ENCODE measurements around the gene PPFIA1. TPM values are rescaled to one million over a fixed set of nuclear protein-coding genes. Genes with fewer than 3 reads are reported as not detected.

The PPFIA1 gene
- total RNA-seq, 1 donor from 2014 or later = 38.6 TPM

DNA sequence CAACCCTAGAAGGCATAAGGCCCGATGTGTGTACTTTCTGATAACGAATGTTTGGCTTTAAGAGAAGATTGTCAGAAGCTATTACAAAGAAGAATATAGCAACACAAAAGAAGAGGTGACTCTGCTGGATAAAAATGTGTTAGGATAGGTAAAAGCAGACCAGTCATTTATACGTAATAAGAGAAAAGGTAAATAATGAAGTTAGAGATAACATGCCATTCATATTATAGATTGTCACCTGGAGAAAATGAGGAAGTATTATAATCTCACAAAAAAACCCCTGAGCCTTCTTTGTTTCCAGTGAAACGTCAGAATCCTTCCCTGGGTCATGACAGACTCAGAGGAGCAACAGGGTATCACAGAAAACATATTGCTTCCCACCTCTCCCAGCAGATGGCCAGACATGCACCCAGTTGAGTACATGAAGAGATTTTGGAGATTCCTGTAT, 36.1 kb downstream of the PPFIA1 start:
- Histone ChIP-seq H3K4me3 (ENCODE audit: low read depth, low read length) (no peak overlapping the region), H3K36me3 (ENCODE audit: control insufficient read depth, insufficient read depth, low read length) (no peaks in the 10 kb centered on the region), H3K27me3 (ENCODE audit: control insufficient read depth, insufficient read depth, low read length) (no peaks in the 10 kb centered on the region)
- TF ChIP-seq, protein P1, sequence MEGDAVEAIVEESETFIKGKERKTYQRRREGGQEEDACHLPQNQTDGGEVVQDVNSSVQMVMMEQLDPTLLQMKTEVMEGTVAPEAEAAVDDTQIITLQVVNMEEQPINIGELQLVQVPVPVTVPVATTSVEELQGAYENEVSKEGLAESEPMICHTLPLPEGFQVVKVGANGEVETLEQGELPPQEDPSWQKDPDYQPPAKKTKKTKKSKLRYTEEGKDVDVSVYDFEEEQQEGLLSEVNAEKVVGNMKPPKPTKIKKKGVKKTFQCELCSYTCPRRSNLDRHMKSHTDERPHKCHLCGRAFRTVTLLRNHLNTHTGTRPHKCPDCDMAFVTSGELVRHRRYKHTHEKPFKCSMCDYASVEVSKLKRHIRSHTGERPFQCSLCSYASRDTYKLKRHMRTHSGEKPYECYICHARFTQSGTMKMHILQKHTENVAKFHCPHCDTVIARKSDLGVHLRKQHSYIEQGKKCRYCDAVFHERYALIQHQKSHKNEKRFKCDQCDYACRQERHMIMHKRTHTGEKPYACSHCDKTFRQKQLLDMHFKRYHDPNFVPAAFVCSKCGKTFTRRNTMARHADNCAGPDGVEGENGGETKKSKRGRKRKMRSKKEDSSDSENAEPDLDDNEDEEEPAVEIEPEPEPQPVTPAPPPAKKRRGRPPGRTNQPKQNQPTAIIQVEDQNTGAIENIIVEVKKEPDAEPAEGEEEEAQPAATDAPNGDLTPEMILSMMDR (IDR thresholded peaks at IDR 0.05; ENCODE audit: insufficient read depth, low read length, poor library complexity, severe bottlenecking) = no peak
- no peak for DNase-seq (ENCODE audit: low read depth)

DNA sequence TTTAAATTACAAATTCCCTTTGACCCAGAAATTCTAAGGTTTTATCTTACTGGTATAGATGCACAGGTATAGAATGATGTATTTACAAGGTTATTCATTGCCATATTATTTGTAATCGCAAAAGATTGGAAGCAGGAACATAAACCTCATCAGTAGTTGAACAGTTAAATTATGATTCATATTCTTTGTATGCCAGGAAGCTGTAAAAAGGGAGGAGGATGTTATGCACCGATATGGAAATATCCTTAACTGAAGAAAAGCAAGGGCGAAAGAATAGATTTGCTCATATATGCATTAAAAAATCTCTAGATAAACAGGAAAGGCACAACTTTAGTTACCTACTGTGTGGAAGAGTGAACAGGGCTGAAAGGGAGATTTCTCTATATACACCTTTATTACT, 36.7 kb downstream of the PPFIA1 start:
- TF ChIP-seq, protein P1 (IDR thresholded peaks at IDR 0.05; ENCODE audit: insufficient read depth, low read length, poor library complexity, severe bottlenecking) = no peak

DNA sequence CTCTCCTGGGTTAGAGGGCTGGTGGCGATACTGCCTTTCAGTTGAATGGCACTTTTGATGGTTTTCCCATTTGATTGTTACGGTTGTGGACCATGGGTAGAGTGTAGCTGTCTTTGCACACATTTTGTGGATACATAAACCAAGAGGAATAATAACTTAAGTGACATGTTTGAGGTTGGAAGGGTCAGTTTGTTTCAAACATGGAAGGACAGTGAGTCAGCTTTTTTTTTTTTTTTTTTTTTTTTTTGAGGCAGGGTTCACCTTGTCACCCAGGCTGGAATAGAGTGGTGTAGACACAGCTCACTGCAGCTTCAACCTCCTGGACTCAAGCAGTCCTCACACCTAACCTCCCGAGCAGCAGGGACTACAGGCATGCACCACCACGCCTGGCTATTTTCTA, 41.1 kb downstream of the PPFIA1 start:
- Histone ChIP-seq H3K27me3 (ENCODE audit: control insufficient read depth, insufficient read depth, low read length) (no peaks in the 10 kb centered on the region), H3K4me3 (ENCODE audit: low read depth, low read length) (no peak overlapping the region), H3K36me3 (ENCODE audit: control insufficient read depth, insufficient read depth, low read length) (no peaks in the 10 kb centered on the region)
- TF ChIP-seq, protein P1 (IDR thresholded peaks at IDR 0.05; ENCODE audit: insufficient read depth, low read length, poor library complexity, severe bottlenecking) = no peak
- no peak for DNase-seq (ENCODE audit: low read depth)

More for the DNA sequence above, 36.7 kb downstream of the PPFIA1 start:
- Histone ChIP-seq H3K36me3 (ENCODE audit: control insufficient read depth, insufficient read depth, low read length) (no peaks in the 10 kb centered on the region), H3K27me3 (ENCODE audit: control insufficient read depth, insufficient read depth, low read length) (no peaks in the 10 kb centered on the region), H3K4me3 (ENCODE audit: low read depth, low read length) (no peak overlapping the region)
- DNase-seq (ENCODE audit: low read depth) = no peak

DNA sequence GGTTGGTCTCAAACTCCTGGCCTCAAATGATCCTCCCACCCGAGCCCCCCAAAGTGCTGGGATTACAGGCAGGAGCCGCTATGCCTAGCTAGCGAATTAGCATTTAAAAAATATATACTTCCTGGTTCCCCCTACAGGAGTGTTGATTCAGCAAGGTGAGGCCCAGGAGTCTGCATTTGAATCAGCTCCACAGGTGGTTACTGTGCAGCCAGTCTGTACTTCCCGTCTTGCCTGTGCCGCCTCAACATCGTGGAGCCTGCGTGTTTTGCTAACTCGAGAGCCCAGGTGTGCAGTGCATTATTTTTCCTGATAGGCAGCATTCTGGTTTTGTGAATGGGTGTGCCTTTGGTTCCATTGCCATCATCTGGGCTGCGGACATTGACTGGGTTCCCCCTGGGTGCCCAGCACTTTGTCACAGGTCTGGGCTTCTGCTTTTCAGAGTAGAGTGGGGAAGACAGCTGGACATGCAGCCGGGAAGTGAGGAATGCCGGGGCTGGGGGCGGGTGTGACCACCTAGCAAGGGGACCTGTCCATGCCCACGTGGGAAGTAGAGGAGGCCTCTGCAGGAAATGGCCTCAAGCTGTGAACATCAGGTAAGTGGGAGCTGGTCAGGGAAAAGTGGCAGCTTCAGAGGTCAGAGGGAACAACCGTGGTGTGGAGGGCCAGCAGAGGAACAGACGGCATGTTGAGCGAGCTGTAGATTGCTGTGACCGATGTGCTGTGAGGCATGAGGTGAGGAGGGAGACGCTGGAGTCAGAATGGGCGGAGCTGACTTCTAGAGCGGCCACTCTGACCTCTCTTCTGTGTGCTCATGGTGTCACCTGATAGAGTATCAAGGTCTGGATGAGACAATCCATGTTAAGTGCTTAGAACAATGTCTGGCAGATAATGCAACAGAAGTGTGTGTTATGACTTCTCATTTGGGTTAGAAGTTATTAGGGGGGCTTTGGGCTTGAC, 42.2 kb downstream of the PPFIA1 start:
- Histone ChIP-seq H3K36me3 (ENCODE audit: control insufficient read depth, insufficient read depth, low read length) (no peaks in the 10 kb centered on the region), H3K27me3 (ENCODE audit: control insufficient read depth, insufficient read depth, low read length) (no peaks in the 10 kb centered on the region), H3K4me3 (ENCODE audit: low read depth, low read length) (no peak overlapping the region)
- TF ChIP-seq, protein P1 (IDR thresholded peaks at IDR 0.05; ENCODE audit: insufficient read depth, low read length, poor library complexity, severe bottlenecking) = no peak
- no peak for DNase-seq (ENCODE audit: low read depth)

DNA sequence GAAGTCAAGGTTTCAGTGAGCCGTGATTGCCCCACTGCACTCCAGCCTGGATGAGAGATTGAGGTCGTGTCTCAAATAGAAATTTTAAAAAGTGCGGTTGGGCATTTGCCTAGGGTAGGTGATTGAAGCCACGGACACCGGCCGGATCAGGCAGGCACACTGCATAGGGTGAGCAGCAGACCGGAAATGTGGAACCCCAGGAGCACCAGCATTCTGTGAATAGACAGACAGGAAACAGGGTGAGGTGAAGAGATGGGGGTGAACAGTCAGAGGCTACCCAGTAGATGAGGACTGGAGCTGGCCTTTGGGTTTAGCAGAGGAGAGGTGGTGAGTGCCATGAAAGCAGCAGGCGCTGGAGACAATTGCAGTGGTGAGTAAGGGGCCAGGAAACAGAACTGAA, 43.5 kb downstream of the PPFIA1 start:
- H3K4me3 ChIP-seq (ENCODE audit: low read depth, low read length) = no peak overlapping the region
- no peak for DNase-seq (ENCODE audit: low read depth)
- H3K27me3 ChIP-seq (ENCODE audit: control insufficient read depth, insufficient read depth, low read length) = no peaks in the 10 kb centered on the region
- TF ChIP-seq, protein P1 (IDR thresholded peaks at IDR 0.05; ENCODE audit: insufficient read depth, low read length, poor library complexity, severe bottlenecking) = no peak
- no peaks in the 10 kb centered on the region for H3K36me3 ChIP-seq (ENCODE audit: control insufficient read depth, insufficient read depth, low read length)
